K562 (cell line): ENCODE data around the gene PDE6D. TPM values are rescaled to one million over a fixed set of nuclear protein-coding genes. Genes with fewer than 3 reads are reported as not detected.

Experiments used
- CBFA2T3 ChIP-seq: fragments of 450-650 bp; IDR thresholded peaks from 2 replicates; pipeline ENCODE4 v1.6.1; 2017
- CUX1 ChIP-seq: fragments of 200-800 bp; sonication (Bioruptor generic); IDR thresholded peaks from 2 replicates; pipeline ENCODE4 v1.6.1; 2016; ENCODE audit warnings: missing genetic modification characterization, missing compliant biosample characterization
- ELF4 ChIP-seq: fragments of 450-650 bp; formaldehyde crosslinking; IDR thresholded peaks from 2 replicates; pipeline ENCODE4 v1.4.0; 2022; ENCODE audit warnings: missing genetic modification characterization
- RHOXF2B ChIP-seq: fragments of 250-450 bp; sonication (Bioruptor Pico); conservative IDR thresholded peaks from 2 replicates; pipeline ENCODE4 v1.5.1; 2021
- polyA plus RNA-seq, 8 experiments: library from polyadenylated mRNA; depleted of rRNA in 4 of 8; stranded (reverse) in 5 of 8; unstranded in 3 of 8; fragments of >200 nt; fragmentation: Nextera tagmentation in 2 of 8; fragmentation: Illumina TruSeq in 1 of 8; extraction: Ambion mirVana in 2 of 8; extraction: Trizol in 1 of 8; gene quantifications; 2 replicates each; pipeline versions ENCODE4 v1.2.1 to v1.2.3, GENCODE V29; 2011 to 2014; ENCODE audit warnings: inconsistent platforms in 1 of 8, missing spikeins in 1 of 8
- total RNA-seq, 7 experiments: library from RNA; depleted of rRNA in 6 of 7; stranded (reverse); fragments of >200 nt in 6 of 7; fragmentation: Illumina TruSeq in 2 of 7; extraction: Trizol in 2 of 7; gene quantifications; 2 replicates each; pipeline versions ENCODE4 v1.2.1 to v1.2.3, GENCODE V29; 2011 to 2021; ENCODE audit warnings: low replicate concordance in 1 of 7
- TF ChIP-seq, protein P1 (sequence below): fragments of 450-650 bp; IDR thresholded peaks from 2 replicates; pipeline ENCODE4 v1.6.1; 2016; ENCODE audit warnings: missing biosample characterization, missing genetic modification characterization
- TF ChIP-seq, protein P2 (sequence below), 2 experiments: fragments of 450-650 bp; IDR thresholded peaks; 2 replicates each; pipeline ENCODE4 v1.6.1; 2016; ENCODE audit warnings: mild to moderate bottlenecking in 2 of 2, borderline replicate concordance in 1 of 2, low read depth in 1 of 2, moderate library complexity in 1 of 2

Gene PDE6D
- total and polyA plus RNA-seq, 9 of the 15 experiments (the other 6 are each of a cell fraction or from before 2014, with no cell fraction given), result 0.65 to 11.6 (median 7.0) TPM

DNA sequence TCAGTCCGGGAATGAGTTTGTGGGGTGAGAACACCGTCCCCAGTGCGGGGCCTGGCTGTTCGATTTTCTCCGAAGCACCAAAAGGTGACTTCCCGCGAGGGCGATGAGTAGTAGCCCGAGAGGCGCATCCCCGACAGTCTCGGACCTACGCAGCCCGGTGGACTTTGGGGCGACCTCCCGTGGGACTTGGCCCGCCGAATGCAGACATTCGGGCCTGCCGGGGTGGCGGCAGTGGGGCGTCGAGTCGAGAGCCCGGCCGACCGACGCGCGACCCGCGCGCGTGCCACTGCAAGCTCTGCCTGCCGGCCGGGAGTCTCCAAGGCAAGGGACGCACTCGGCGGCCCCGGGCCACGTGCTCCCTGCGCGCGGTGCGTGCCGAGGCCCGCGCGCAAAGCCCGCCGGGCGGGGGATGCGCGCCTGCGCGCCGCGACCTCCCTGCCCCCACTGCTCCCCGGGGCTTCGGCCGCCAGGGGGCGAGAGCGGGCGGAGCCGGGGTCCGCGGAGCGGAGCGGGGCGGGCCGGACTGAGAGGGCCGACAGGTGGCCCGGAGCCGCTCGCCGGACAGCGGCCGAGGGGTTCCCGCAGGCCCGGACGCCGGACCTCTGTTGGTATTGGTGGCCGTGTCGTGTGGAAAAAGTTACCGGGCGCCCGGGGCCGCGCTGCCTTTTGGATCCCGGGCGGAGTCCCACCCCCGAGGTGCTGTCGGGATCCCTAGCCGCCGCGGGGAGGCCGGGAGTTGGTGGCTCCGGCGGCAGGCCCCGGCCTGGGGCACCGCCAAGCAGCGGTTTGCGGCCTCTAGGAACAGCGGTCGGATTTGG lies 70.9 kb downstream of the PDE6D start (continued):
- TF ChIP-seq, protein P1, sequence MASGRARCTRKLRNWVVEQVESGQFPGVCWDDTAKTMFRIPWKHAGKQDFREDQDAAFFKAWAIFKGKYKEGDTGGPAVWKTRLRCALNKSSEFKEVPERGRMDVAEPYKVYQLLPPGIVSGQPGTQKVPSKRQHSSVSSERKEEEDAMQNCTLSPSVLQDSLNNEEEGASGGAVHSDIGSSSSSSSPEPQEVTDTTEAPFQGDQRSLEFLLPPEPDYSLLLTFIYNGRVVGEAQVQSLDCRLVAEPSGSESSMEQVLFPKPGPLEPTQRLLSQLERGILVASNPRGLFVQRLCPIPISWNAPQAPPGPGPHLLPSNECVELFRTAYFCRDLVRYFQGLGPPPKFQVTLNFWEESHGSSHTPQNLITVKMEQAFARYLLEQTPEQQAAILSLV, result no peak
- TF ChIP-seq ELF4 (CRISPR knock-in tag) (no peak), RHOXF2B (CRISPR knock-in tag) (no peak), CBFA2T3 (no peak), CUX1 (CRISPR knock-in tag) (no peak)
- TF ChIP-seq, protein P2, sequence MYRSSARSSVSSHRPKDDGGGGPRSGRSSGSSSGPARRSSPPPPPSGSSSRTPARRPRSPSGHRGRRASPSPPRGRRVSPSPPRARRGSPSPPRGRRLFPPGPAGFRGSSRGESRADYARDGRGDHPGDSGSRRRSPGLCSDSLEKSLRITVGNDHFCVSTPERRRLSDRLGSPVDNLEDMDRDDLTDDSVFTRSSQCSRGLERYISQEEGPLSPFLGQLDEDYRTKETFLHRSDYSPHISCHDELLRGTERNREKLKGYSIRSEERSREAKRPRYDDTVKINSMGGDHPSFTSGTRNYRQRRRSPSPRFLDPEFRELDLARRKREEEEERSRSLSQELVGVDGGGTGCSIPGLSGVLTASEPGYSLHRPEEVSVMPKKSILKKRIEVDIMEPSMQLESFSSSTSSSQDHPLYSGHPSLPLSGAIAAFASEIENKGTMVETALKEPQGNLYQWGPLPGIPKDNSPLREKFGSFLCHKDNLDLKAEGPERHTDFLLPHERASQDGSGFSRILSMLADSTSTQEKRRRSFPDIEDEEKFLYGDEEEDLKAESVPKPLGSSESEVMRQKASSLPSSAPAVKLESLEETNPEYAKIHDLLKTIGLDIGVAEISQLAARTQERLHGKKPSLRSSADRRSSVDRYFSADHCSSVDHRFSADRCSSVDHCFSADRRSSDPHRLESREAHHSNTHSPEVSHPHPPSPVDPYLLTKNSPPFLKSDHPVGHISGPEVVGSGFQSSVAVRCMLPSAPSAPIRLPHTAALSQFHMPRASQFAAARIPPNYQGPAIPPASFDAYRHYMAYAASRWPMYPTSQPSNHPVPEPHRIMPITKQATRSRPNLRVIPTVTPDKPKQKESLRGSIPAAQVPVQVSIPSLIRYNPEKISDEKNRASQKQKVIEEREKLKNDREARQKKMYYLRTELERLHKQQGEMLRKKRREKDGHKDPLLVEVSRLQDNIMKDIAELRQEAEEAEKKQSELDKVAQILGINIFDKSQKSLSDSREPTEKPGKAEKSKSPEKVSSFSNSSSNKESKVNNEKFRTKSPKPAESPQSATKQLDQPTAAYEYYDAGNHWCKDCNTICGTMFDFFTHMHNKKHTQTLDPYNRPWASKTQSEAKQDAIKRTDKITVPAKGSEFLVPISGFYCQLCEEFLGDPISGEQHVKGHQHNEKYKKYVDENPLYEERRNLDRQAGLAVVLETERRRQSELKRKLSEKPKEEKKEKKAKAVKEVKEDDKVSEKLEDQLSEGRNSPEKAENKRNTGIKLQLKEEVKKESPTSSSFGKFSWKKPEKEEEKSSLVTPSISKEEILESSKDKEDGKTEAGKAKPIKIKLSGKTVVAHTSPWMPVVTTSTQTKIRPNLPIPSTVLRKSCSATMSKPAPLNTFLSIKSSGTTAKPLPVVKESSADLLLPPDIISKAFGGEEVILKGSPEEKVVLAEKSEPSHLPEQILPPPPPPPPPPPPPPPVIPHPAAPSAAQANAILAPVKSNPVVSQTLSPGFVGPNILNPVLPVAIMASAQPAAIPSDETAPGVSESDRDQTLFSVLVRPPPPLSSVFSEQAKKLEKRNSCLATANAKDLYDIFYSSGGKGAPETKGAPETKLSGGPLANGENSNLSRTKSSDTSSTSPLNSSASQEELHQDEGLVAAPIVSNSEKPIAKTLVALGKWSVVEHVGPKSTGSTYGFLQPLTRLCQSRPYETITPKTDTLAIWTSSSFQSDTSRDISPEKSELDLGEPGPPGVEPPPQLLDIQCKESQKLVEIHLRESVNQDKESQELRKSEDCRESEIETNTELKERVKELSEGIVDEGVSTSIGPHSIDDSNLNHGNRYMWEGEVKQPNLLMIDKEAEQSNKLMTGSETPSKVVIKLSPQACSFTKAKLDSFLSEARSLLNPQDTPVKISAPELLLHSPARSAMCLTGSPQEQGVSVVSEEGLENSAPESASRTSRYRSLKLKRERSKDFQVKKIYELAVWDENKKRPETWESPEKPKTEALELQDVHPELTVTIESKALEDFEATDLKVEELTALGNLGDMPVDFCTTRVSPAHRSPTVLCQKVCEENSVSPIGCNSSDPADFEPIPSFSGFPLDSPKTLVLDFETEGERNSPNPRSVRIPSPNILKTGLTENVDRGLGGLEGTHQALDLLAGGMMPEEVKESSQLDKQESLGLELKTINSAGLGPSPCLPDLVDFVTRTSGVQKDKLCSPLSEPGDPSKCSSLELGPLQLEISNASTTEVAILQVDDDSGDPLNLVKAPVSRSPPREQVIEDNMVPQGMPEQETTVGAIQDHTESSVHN (IDR thresholded peaks at IDR 0.05; ENCODE audit: borderline replicate concordance in 1 of 2, low read depth in 1 of 2), result no peak
